Sigmoid colon (tissue), 4 donors: ENCODE measurements around the gene EMILIN1.

Source experiments
- CTCF ChIP-seq, 4 experiments: fragments of 450-650 bp in 3 of 4; fragments of 200-600 bp in 1 of 4; IDR thresholded peaks; one replicate each; pipeline ENCODE4 v1.5.1; 2016 to 2019; ENCODE audit warnings: antibody characterized with exemption in 4 of 4, mild to moderate bottlenecking in 3 of 4, moderate library complexity in 2 of 4
- POLR2AphosphoS5 ChIP-seq, 4 donors: sonication (generic); formaldehyde crosslinking; IDR thresholded peaks; one replicate each; pipeline ENCODE4 v1.6.1; 2017; ENCODE audit warnings: antibody characterized with exemption in 4 of 4

- TF ChIP-seq CTCF (IDR thresholded peaks at IDR 0.05) (no peak), POLR2AphosphoS5 (IDR thresholded peaks at IDR 0.05) (no peak)
Observed at GRCh38 chr2:27109083-27109482, 30.7 kb downstream of the EMILIN1 start.
